Keratinocyte (primary cell): ENCODE data around the gene LRRC74B. TPM values are rescaled to one million over a fixed set of nuclear protein-coding genes. Genes with fewer than 3 reads are reported as not detected.

Source experiments
- DNase-seq: peaks from one replicate; pipeline ENCODE4 v3.0.0-alpha.2; 2011; ENCODE audit warnings: low read depth, missing footprints, low spot score
- FAIRE-seq: peaks from 2 replicates; lab custom pipeline; 2011; peaks lifted over from hg19 to GRCh38; lab: Jason Lieb, UNC
- H2AFZ ChIP-seq: 2 replicates; pipeline ENCODE4 v1.6.0; 2012; ENCODE audit warnings: low read length, control low read depth, inconsistent platforms; ENCODE audit not compliant: control insufficient read depth
- H3K27ac ChIP-seq: 2 replicates; pipeline ENCODE4 v1.5.1; 2011; ENCODE audit warnings: low read length; ENCODE audit not compliant: control insufficient read depth, insufficient read depth
- H3K27me3 ChIP-seq: 3 replicates; pipeline ENCODE4 v1.6.0; 2011; ENCODE audit warnings: low read length; ENCODE audit not compliant: control insufficient read depth, insufficient read depth; ENCODE audit errors: extremely low read depth
- H3K36me3 ChIP-seq, 2 experiments: 2 replicates in 1 of 2; 3 replicates in 1 of 2; pipeline ENCODE4 v1.5.1; 2011; ENCODE audit warnings: low read length in 2 of 2, mild to moderate bottlenecking in 1 of 2; ENCODE audit not compliant: control insufficient read depth in 2 of 2, insufficient read depth in 2 of 2; ENCODE audit errors: extremely low read depth in 1 of 2
- H3K4me1 ChIP-seq: 3 replicates; pipeline ENCODE4 v1.5.1; 2011; ENCODE audit warnings: low read length; ENCODE audit not compliant: control insufficient read depth, insufficient read depth; ENCODE audit errors: extremely low read depth
- H3K4me2 ChIP-seq: 3 replicates; pipeline ENCODE4 v1.6.0; 2011; ENCODE audit warnings: low read depth, low read length; ENCODE audit not compliant: control insufficient read depth, insufficient read depth; ENCODE audit errors: extremely low read depth
- H3K4me3 ChIP-seq, 3 experiments: fragments of 200-600 bp in 1 of 3; sonication (generic) in 1 of 3; 2 replicates in 2 of 3; 3 replicates in 1 of 3; pipeline ENCODE4 v1.5.1; 2011 to 2016; ENCODE audit warnings: low read length in 3 of 3, mild to moderate bottlenecking in 3 of 3, control low read depth in 2 of 3, inconsistent platforms in 1 of 3, low read depth in 1 of 3, mixed read lengths in 1 of 3, mixed run types in 1 of 3, moderate library complexity in 1 of 3; ENCODE audit not compliant: control insufficient read depth in 2 of 3, insufficient read depth in 2 of 3; ENCODE audit errors: extremely low read depth in 1 of 3
- H3K79me2 ChIP-seq: 2 replicates; pipeline ENCODE4 v1.6.0; 2012; ENCODE audit warnings: low read length; ENCODE audit not compliant: control insufficient read depth, insufficient read depth
- H3K9ac ChIP-seq: 3 replicates; pipeline ENCODE4 v1.6.0; 2011; ENCODE audit warnings: low read length; ENCODE audit not compliant: control insufficient read depth, insufficient read depth; ENCODE audit errors: extremely low read depth
- H3K9me1 ChIP-seq: 3 replicates; pipeline ENCODE4 v1.6.0; 2011; ENCODE audit warnings: low read length; ENCODE audit not compliant: control insufficient read depth, insufficient read depth; ENCODE audit errors: extremely low read depth
- H3K9me3 ChIP-seq: 2 replicates; pipeline ENCODE4 v1.5.1; 2012; ENCODE audit warnings: low read depth, low read length; ENCODE audit not compliant: control insufficient read depth
- H4K20me1 ChIP-seq: 3 replicates; pipeline ENCODE4 v1.6.0; 2011; ENCODE audit warnings: low read length; ENCODE audit not compliant: control insufficient read depth, insufficient read depth; ENCODE audit errors: extremely low read depth
- EZH2 ChIP-seq: IDR thresholded peaks from one replicate; pipeline ENCODE4 v1.6.1; 2012; ENCODE audit warnings: inconsistent platforms, mild to moderate bottlenecking, low read length, moderate library complexity
- dilution Hi-C: fragments of 300-500 bp; cut with MboI; formaldehyde crosslinking; loops from one replicate; pipeline ENCODE4 v1.7.0; 2020; ENCODE audit warnings: low sequenced_read_pairs; ENCODE audit not compliant: extremely low pct_ligation_motif_present
- polyA plus RNA-seq, 5 experiments: library from polyadenylated mRNA; depleted of rRNA in 3 of 5; stranded (reverse) in 3 of 5; stranded (forward) in 1 of 5; unstranded in 1 of 5; fragments of >200 nt; gene quantifications; 1 replicate in 1 of 5; 2 replicates in 3 of 5; 3 replicates in 1 of 5; pipeline versions ENCODE4 v1.2.1 to v1.2.3, GENCODE V29; 2011 to 2012; ENCODE audit warnings: missing spikeins in 2 of 5, low read depth in 1 of 5, low replicate concordance in 1 of 5
- TF ChIP-seq, protein P1 (sequence below), 3 experiments: IDR thresholded peaks in 1 of 3; conservative IDR thresholded peaks in 1 of 3; optimal IDR thresholded peaks in 1 of 3; 2 replicates in 2 of 3; 3 replicates in 1 of 3; pipeline versions ENCODE3 to v1.5.1; 2011; ENCODE audit warnings: low read length in 3 of 3, mild to moderate bottlenecking in 3 of 3, moderate library complexity in 2 of 3, control low read depth in 1 of 3, inconsistent platforms in 1 of 3; ENCODE audit not compliant: insufficient read depth in 2 of 3; ENCODE audit errors: extremely low read depth in 1 of 3

Gene LRRC74B
- polyA plus RNA-seq, 1 donor (not counting 4 experiments of a cell fraction or from before 2014, with no cell fraction given), result not detected

DNA sequence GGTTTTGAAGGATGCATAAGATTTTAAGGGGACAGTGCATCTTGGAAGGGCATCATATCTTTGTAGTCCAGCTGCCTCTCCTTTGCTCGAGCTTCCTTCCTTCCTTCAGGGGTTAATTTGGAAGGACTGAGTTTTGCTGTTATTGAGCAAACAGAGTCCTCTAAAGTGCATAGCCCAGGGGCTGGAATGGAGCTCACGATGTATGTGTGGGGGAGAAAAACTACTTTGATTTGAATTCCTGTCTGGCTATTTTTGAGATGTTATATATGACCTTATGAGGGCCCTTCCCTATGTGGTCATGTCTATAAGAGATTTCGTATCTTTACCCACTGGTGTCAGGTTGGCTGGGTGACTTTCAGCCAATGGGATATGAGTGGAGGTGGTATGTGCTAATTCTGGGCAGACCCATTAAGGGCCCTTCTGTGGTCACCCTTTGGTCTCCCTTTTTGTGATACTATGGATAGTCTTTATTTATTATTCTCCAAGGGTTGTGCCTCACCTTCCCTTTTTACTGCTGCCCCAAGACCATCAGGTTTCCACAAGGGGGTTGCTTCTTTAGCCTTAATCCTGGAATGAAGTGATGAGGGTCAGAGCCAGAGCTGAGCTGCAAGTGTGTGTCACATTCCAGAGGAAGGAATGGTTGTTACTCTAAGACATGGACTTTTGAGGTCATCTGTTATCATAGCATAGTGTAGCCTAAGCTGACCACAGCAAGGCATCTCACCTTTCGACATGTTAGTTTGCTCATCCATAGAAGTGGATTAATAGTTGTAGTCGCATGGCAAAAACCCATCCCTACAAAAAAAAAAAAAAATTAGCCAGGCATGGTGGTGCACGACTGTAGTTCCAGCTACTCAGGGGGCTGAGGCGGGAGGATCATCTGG lies 54.6 kb downstream of the LRRC74B start:
- H3K27ac ChIP-seq, result no peak overlapping the region
- no peak for TF ChIP-seq EZH2
- TF ChIP-seq, protein P1, sequence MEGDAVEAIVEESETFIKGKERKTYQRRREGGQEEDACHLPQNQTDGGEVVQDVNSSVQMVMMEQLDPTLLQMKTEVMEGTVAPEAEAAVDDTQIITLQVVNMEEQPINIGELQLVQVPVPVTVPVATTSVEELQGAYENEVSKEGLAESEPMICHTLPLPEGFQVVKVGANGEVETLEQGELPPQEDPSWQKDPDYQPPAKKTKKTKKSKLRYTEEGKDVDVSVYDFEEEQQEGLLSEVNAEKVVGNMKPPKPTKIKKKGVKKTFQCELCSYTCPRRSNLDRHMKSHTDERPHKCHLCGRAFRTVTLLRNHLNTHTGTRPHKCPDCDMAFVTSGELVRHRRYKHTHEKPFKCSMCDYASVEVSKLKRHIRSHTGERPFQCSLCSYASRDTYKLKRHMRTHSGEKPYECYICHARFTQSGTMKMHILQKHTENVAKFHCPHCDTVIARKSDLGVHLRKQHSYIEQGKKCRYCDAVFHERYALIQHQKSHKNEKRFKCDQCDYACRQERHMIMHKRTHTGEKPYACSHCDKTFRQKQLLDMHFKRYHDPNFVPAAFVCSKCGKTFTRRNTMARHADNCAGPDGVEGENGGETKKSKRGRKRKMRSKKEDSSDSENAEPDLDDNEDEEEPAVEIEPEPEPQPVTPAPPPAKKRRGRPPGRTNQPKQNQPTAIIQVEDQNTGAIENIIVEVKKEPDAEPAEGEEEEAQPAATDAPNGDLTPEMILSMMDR (optimal IDR thresholded peaks at IDR 0.05 in 1 of 3, IDR thresholded peaks at IDR 0.05 in 1 of 3, conservative IDR thresholded peaks at IDR 0.05 in 1 of 3; ENCODE audit: extremely low read depth in 1 of 3, insufficient read depth in 2 of 3, low read length in 3 of 3), result no peak
- no peaks in the 10 kb centered on the region for H3K79me2 ChIP-seq
- FAIRE-seq (no peak), DNase-seq (no peak)
- H3K4me3 ChIP-seq, result no peak overlapping the region
- H3K9me3 ChIP-seq, result no peaks in the 10 kb centered on the region
- H4K20me1 ChIP-seq, result no peaks in the 10 kb centered on the region
- no peaks in the 10 kb centered on the region for H3K9me1 ChIP-seq
- H3K4me2 ChIP-seq, result no peak overlapping the region
- no peak overlapping the region for H2AFZ ChIP-seq
- dilution Hi-C loops, result no loop called here
- H3K36me3 ChIP-seq, result no peaks in the 10 kb centered on the region
- H3K4me1 ChIP-seq, result peaks cover 14% of the 10 kb centered on the region
- no peak overlapping the region for H3K9ac ChIP-seq
- H3K27me3 ChIP-seq, result no peaks in the 10 kb centered on the region

- Histone ChIP-seq H3K9me3 (no peaks in the 10 kb centered on the region), H3K27me3 (no peaks in the 10 kb centered on the region), H3K4me1 (peaks cover 14% of the 10 kb centered on the region), H3K79me2 (no peaks in the 10 kb centered on the region), H4K20me1 (no peaks in the 10 kb centered on the region), H3K4me3 (no peak overlapping the region), H2AFZ (no peak overlapping the region), H3K4me2 (no peak overlapping the region), H3K36me3 (no peaks in the 10 kb centered on the region), H3K27ac (no peak overlapping the region), H3K9ac (no peak overlapping the region), H3K9me1 (no peaks in the 10 kb centered on the region)
- FAIRE-seq, result no peak
- dilution Hi-C loops, result no loop called here
- TF ChIP-seq EZH2, result no peak
- TF ChIP-seq, protein P1 (optimal IDR thresholded peaks at IDR 0.05 in 1 of 3, IDR thresholded peaks at IDR 0.05 in 1 of 3, conservative IDR thresholded peaks at IDR 0.05 in 1 of 3; ENCODE audit: extremely low read depth in 1 of 3, insufficient read depth in 2 of 3, low read length in 3 of 3), result no peak
- no peak for DNase-seq
Observed at GRCh38 chr22:21101877-21102638, 56.3 kb downstream of the LRRC74B start.
